ENCODE results near the gene TMA7.

TMA7 gene

GRCh38 chr3:48434591-48435222 is 5.3 kb upstream of the TMA7 start:
- H3K4me3 ChIP-seq (ENCODE audit: low read depth, low read length): no peak overlapping the region
- TF ChIP-seq CTCF (IDR thresholded peaks at IDR 0.05; ENCODE audit: borderline replicate concordance, insufficient read depth, low read depth, low read length): no peak

GRCh38 chr3:48435223-48435595 is 4.8 kb upstream of the TMA7 start:
- TF ChIP-seq CTCF (IDR thresholded peaks at IDR 0.05; ENCODE audit: borderline replicate concordance, insufficient read depth, low read depth, low read length): no peak
- no peak overlapping the region for H3K4me3 ChIP-seq (ENCODE audit: low read depth, low read length)

DNA sequence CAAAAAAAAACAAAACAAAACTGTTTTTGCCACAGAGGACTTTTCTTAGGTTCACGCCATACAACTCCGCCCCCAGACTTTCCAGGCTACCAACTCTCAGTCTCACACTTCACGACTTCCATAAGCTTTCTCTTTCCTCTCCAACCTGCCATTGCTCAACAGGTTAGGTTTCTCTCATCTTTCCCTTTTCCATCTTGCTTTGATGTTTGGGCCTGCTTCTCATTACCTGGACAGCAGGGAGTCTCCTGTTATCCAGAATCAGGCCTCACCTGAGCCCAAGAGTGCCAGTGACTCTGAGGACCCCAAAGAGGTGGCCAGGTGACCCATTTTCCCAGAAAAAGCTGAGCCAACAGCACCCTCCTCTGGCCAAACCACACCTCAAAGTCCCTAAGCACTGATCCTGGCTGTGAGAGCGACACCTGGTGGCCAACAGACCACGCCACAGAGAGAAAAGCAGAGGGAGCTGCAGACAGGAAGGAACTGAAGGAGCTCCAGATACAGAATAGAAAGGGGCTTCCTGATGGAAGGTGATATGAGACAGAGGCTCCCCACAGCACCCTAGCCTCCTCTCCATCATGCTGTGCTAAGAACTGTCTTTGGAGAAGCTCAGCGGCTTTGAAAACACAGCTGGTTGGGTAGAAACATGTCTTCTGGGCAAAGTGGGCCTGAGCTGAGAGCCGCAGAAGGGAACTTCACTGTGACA is 4.1 kb upstream of the TMA7 start:
- TF ChIP-seq CTCF (IDR thresholded peaks at IDR 0.05; ENCODE audit: borderline replicate concordance, insufficient read depth, low read depth, low read length): peak; percentile 98

GRCh38 chr3:48436477-48436787 is 3.6 kb upstream of the TMA7 start:
- no peak for TF ChIP-seq CTCF (IDR thresholded peaks at IDR 0.05; ENCODE audit: borderline replicate concordance, insufficient read depth, low read depth, low read length)
- H3K4me3 ChIP-seq (ENCODE audit: low read depth, low read length): no peak overlapping the region

More for the DNA sequence above, 4.1 kb upstream of the TMA7 start:
- H3K4me3 ChIP-seq (ENCODE audit: low read depth, low read length): no peak overlapping the region

DNA sequence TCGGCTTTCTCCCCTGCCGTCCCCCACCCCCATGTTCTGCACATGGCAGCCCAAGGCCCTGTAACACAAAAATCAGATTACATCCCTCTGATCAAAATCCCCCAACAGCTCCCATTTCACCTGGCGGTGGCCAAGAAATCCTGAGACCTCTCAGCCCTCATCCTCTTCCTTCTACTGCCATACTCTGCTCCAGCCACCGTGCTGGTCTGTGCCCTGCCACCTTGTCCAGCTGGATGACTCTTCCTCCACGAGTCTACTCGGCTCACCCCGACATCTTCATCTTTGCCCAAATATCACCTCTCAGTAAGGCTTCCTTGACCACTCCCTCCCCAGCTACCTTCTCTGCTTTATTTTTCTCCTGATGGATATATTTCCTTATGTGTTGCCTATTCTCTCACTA is 3.2 kb upstream of the TMA7 start:
- no peak for TF ChIP-seq CTCF (IDR thresholded peaks at IDR 0.05; ENCODE audit: borderline replicate concordance, insufficient read depth, low read depth, low read length)
- H3K4me3 ChIP-seq (ENCODE audit: low read depth, low read length): no peak overlapping the region

- no peak overlapping the region for H3K4me3 ChIP-seq (ENCODE audit: low read depth, low read length)
- no peak for TF ChIP-seq CTCF (IDR thresholded peaks at IDR 0.05; ENCODE audit: borderline replicate concordance, insufficient read depth, low read depth, low read length)
These were observed 2.2 kb upstream of the TMA7 start for GRCh38 chr3:48437812-48438211.

DNA sequence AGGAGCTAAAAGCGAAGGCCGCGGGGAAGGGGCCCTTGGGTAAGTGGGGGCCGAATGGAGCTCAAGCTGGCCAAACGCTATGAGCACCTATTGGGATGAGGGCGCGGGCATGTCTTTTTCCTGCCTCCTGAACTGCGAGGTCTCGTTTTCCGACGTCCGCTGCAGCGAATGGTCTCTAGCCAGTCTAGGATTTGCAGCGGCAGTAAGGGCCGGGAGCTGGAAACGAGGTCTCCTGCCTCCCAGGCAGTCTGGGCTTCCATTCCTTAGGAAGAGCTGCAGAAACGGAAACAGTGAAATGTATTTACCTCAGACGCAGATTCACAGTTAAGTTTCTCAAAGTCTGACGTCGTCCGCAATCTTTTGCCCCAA is 517 bp downstream of the TMA7 start:
- H3K4me3 ChIP-seq (ENCODE audit: low read depth, low read length): peak overlapping the region; percentile 74
- no peak for TF ChIP-seq CTCF (IDR thresholded peaks at IDR 0.05; ENCODE audit: borderline replicate concordance, insufficient read depth, low read depth, low read length)

Data from GM12875 (cell line).